Measurements from ENCODE around the gene KCNJ16.

KCNJ16 gene

GRCh38 chr17:70047619-70048419, 27.2 kb upstream of the KCNJ16 start:
- Histone ChIP-seq H3K4me1 (ENCODE audit: control insufficient read depth, insufficient read depth, low read length) (peaks cover 8% of the 10 kb centered on the region), H3K36me3 (ENCODE audit: control insufficient read depth, insufficient read depth, low read length) (no peaks in the 10 kb centered on the region), H3K27me3 (ENCODE audit: control insufficient read depth, insufficient read depth, low read length) (no peaks in the 10 kb centered on the region), H3K4me3 (ENCODE audit: low read length) (no peak overlapping the region), H3K9ac (ENCODE audit: low read length) (no peak overlapping the region), H3K9me3 (ENCODE audit: control insufficient read depth, low read length) (no peaks in the 10 kb centered on the region)

GRCh38 chr17:70049801-70050591, 25.0 kb upstream of the KCNJ16 start:
- Histone ChIP-seq H3K4me1 (ENCODE audit: control insufficient read depth, insufficient read depth, low read length) (peaks cover 17% of the 10 kb centered on the region), H3K36me3 (ENCODE audit: control insufficient read depth, insufficient read depth, low read length) (no peaks in the 10 kb centered on the region), H3K9ac (ENCODE audit: low read length) (no peak overlapping the region), H3K27me3 (ENCODE audit: control insufficient read depth, insufficient read depth, low read length) (no peaks in the 10 kb centered on the region), H3K4me3 (ENCODE audit: low read length) (no peak overlapping the region), H3K9me3 (ENCODE audit: control insufficient read depth, low read length) (no peaks in the 10 kb centered on the region)

- no peaks in the 10 kb centered on the region for H3K9me3 ChIP-seq (ENCODE audit: control insufficient read depth, low read length)
- no peaks in the 10 kb centered on the region for H3K27me3 ChIP-seq (ENCODE audit: control insufficient read depth, insufficient read depth, low read length)
- H3K36me3 ChIP-seq (ENCODE audit: control insufficient read depth, insufficient read depth, low read length), result no peaks in the 10 kb centered on the region
- peaks cover 20% of the 10 kb centered on the region for H3K4me1 ChIP-seq (ENCODE audit: control insufficient read depth, insufficient read depth, low read length)
- H3K9ac ChIP-seq (ENCODE audit: low read length), result no peak overlapping the region
- H3K4me3 ChIP-seq (ENCODE audit: low read length), result no peak overlapping the region
Measured at GRCh38 chr17:70050931-70051330, 24.1 kb upstream of the KCNJ16 start.

- Histone ChIP-seq H3K9me3 (ENCODE audit: control insufficient read depth, low read length) (no peaks in the 10 kb centered on the region), H3K4me1 (ENCODE audit: control insufficient read depth, insufficient read depth, low read length) (peaks cover 12% of the 10 kb centered on the region), H3K4me3 (ENCODE audit: low read length) (no peak overlapping the region), H3K9ac (ENCODE audit: low read length) (no peak overlapping the region), H3K27me3 (ENCODE audit: control insufficient read depth, insufficient read depth, low read length) (no peaks in the 10 kb centered on the region), H3K36me3 (ENCODE audit: control insufficient read depth, insufficient read depth, low read length) (no peaks in the 10 kb centered on the region)
Measured at GRCh38 chr17:70053241-70054234, 21.5 kb upstream of the KCNJ16 start.

GRCh38 chr17:70055000-70055399, 20.0 kb upstream of the KCNJ16 start:
- no peak overlapping the region for H3K4me3 ChIP-seq (ENCODE audit: low read length)
- peaks cover 12% of the 10 kb centered on the region for H3K4me1 ChIP-seq (ENCODE audit: control insufficient read depth, insufficient read depth, low read length)
- no peaks in the 10 kb centered on the region for H3K27me3 ChIP-seq (ENCODE audit: control insufficient read depth, insufficient read depth, low read length)
- no peak overlapping the region for H3K9ac ChIP-seq (ENCODE audit: low read length)
- no peaks in the 10 kb centered on the region for H3K9me3 ChIP-seq (ENCODE audit: control insufficient read depth, low read length)
- no peaks in the 10 kb centered on the region for H3K36me3 ChIP-seq (ENCODE audit: control insufficient read depth, insufficient read depth, low read length)

GRCh38 chr17:70059071-70059470, 16.0 kb upstream of the KCNJ16 start:
- Histone ChIP-seq H3K9me3 (ENCODE audit: control insufficient read depth, low read length) (no peaks in the 10 kb centered on the region), H3K4me1 (ENCODE audit: control insufficient read depth, insufficient read depth, low read length) (peaks cover 5% of the 10 kb centered on the region), H3K36me3 (ENCODE audit: control insufficient read depth, insufficient read depth, low read length) (no peaks in the 10 kb centered on the region), H3K9ac (ENCODE audit: low read length) (no peak overlapping the region), H3K27me3 (ENCODE audit: control insufficient read depth, insufficient read depth, low read length) (no peaks in the 10 kb centered on the region), H3K4me3 (ENCODE audit: low read length) (no peak overlapping the region)

- Histone ChIP-seq H3K27me3 (ENCODE audit: control insufficient read depth, insufficient read depth, low read length) (no peaks in the 10 kb centered on the region), H3K4me1 (ENCODE audit: control insufficient read depth, insufficient read depth, low read length) (peaks cover 5% of the 10 kb centered on the region), H3K36me3 (ENCODE audit: control insufficient read depth, insufficient read depth, low read length) (no peaks in the 10 kb centered on the region), H3K9ac (ENCODE audit: low read length) (no peak overlapping the region), H3K9me3 (ENCODE audit: control insufficient read depth, low read length) (no peaks in the 10 kb centered on the region), H3K4me3 (ENCODE audit: low read length) (no peak overlapping the region)
Measured at GRCh38 chr17:70059649-70060048, 15.4 kb upstream of the KCNJ16 start.

GRCh38 chr17:70060415-70060814, 14.6 kb upstream of the KCNJ16 start:
- Histone ChIP-seq H3K36me3 (ENCODE audit: control insufficient read depth, insufficient read depth, low read length) (no peaks in the 10 kb centered on the region), H3K4me3 (ENCODE audit: low read length) (no peak overlapping the region), H3K9ac (ENCODE audit: low read length) (no peak overlapping the region), H3K27me3 (ENCODE audit: control insufficient read depth, insufficient read depth, low read length) (no peaks in the 10 kb centered on the region), H3K9me3 (ENCODE audit: control insufficient read depth, low read length) (no peaks in the 10 kb centered on the region), H3K4me1 (ENCODE audit: control insufficient read depth, insufficient read depth, low read length) (no peaks in the 10 kb centered on the region)

GRCh38 chr17:70067134-70067533, 7.9 kb upstream of the KCNJ16 start:
- Histone ChIP-seq H3K4me1 (ENCODE audit: control insufficient read depth, insufficient read depth, low read length) (no peaks in the 10 kb centered on the region), H3K27me3 (ENCODE audit: control insufficient read depth, insufficient read depth, low read length) (no peaks in the 10 kb centered on the region), H3K4me3 (ENCODE audit: low read length) (no peak overlapping the region), H3K9ac (ENCODE audit: low read length) (no peak overlapping the region), H3K9me3 (ENCODE audit: control insufficient read depth, low read length) (no peaks in the 10 kb centered on the region), H3K36me3 (ENCODE audit: control insufficient read depth, insufficient read depth, low read length) (no peaks in the 10 kb centered on the region)

GRCh38 chr17:70070305-70071027, 4.6 kb upstream of the KCNJ16 start:
- Histone ChIP-seq H3K27me3 (ENCODE audit: control insufficient read depth, insufficient read depth, low read length) (no peaks in the 10 kb centered on the region), H3K9me3 (ENCODE audit: control insufficient read depth, low read length) (no peaks in the 10 kb centered on the region), H3K36me3 (ENCODE audit: control insufficient read depth, insufficient read depth, low read length) (no peaks in the 10 kb centered on the region), H3K4me1 (ENCODE audit: control insufficient read depth, insufficient read depth, low read length) (peaks cover 4% of the 10 kb centered on the region), H3K4me3 (ENCODE audit: low read length) (no peak overlapping the region), H3K9ac (ENCODE audit: low read length) (no peak overlapping the region)

- Histone ChIP-seq H3K9ac (ENCODE audit: low read length) (no peak overlapping the region), H3K4me1 (ENCODE audit: control insufficient read depth, insufficient read depth, low read length) (peaks cover 4% of the 10 kb centered on the region), H3K4me3 (ENCODE audit: low read length) (no peak overlapping the region), H3K36me3 (ENCODE audit: control insufficient read depth, insufficient read depth, low read length) (no peaks in the 10 kb centered on the region), H3K9me3 (ENCODE audit: control insufficient read depth, low read length) (no peaks in the 10 kb centered on the region), H3K27me3 (ENCODE audit: control insufficient read depth, insufficient read depth, low read length) (no peaks in the 10 kb centered on the region)
Measured at GRCh38 chr17:70071127-70071526, 3.9 kb upstream of the KCNJ16 start.

All from mucosa of stomach (tissue), 1 donor.